AG08395 (cell line): Measurements from ENCODE around the gene RBM3.
A peak's percentile ranks its signal among the peaks of the same experiment; 100 is the strongest.
"Not testable (repeated sequence)": the region's sequence is repeated elsewhere in the genome, so short reads cannot be mapped to it uniquely, and the experiment has no call there.

ENCODE experiments used
- DNase-seq: peaks from one replicate; pipeline ENCODE4 v3.0.0; 2012; ENCODE audit warnings: mixed read lengths, low spot score

The RBM3 gene

DNA sequence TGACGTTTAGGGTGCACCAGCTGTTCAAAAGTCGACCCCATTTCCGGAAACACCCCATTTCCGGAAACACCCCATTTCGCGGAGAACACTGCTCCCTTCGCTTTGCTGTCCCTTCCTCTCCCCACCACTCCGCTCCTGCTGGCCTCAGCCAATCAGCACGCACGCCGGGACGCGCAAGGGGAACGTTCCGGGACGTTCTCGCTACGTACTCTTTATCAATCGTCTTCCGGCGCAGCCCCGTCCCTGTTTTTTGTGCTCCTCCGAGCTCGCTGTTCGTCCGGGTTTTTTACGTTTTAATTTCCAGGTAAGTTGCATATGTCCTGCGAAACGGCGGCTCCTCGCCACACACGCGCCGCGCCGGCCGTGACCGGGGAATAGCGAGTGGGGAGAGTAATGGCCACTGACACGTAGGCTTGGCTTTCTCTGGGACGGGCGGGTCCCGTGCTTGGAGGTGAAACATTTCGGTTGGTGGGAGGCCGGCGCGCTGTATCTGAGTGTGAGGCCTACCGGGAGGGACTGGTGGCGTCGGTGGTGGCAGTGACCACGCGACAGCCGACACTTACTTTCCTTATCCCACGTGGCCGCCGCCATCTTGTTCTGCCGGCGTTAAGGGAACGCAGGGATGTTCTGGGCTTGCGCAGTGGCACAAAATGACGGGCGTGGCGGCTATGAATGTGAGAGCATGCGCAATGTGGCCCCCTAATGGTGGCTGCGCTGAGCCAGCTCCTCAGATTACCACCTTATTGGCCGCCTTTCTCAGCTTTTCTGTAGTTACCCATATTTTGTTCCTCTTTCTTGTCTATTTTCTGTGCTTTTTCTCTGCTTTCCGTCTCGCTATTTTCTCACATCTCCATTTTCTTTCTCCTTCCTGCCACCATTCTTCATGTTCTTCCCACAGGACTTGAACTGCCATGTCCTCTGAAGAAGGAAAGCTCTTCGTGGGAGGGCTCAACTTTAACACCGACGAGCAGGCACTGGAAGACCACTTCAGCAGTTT, at the start of gene RBM3:
TSS of gene RBM3 (plus strand) at position 215 of the 997 bp plus-strand sequence. CDS start at position 912, 697 bp downstream.
- peak; percentile 86 for DNase-seq

DNA sequence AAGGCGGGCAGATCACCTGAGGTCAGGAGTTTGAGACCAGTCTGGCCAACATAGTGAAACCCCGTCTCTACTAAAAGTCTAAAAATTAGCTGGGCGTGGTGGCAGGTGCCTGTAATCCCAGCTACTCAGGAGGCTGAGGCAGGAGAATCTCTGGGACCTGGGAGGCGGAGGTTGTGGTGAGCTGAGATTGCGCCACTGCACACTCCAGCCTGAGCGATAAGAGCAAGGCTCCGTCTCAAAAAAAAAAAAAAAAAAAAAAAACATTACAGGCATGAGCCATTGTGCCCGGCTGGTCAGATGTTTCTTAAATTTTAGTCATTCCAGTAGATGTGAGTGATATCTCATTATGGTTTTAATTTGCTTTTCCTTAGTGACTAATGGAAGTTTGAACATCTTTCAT, 48.4 kb upstream of the RBM3 start:
- DNase-seq, result not testable (repeated sequence)

DNA sequence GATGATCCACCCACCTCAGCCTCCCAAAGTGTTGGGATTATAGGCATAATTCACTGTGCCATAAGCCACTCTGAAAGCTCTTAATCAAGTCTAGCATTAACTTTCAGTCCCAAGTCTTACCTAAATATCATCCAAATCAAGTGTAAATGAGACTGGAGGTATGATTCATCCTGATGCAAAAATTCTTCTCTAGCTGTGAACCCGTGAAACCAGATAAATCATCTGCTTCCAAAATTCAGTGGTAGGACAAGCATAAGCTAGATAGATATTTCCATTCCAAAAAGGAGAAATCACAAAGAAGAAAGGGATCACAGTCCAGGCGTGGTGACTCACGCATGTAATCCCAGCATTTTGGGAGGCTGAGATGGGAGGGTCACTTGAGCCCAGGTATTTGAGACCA, 43.5 kb upstream of the RBM3 start:
- no peak for DNase-seq

DNA sequence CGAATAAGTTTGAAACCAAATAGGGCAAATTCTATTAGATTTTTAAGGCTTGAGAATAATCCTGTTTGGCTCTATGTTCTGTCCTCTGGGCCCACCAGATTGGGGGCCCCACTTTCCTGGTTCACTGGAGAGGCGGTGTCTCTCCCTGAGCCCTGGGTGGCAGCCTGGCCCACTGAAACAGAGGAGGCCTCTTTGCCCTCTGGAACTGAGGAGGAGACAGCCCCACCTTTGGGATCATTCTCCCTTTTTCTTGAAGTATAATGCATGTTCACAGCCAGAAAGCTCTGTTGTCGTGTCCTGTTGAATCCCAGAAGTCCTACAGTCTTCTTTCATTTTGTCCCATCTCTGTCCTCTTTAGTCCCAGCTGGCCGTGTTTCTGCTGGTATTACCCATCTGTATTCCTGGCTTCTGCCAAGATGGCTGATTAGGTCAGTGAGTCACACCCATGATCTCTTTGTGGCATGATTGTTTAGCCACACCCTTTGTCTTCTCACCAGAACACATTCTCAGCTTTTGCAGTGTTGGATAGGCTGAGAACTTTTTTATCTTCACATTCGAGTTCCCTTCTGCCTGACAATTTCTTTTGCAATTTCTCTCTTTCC, 42.8 kb upstream of the RBM3 start:
- DNase-seq, result peak; percentile 62

- DNase-seq, result no peak
These were observed 42.1 kb upstream of the RBM3 start for GRCh38 chrX:48532161-48532560.

GRCh38 chrX:48533165-48533564, 41.1 kb upstream of the RBM3 start:
- DNase-seq, result no peak

- no peak for DNase-seq
These were observed 35.5 kb upstream of the RBM3 start for GRCh38 chrX:48538641-48539344.

GRCh38 chrX:48539345-48540027, 34.8 kb upstream of the RBM3 start, which contains the start of gene TBC1D25:
Gene TBC1D25 (plus strand): TSS chrX:48539714. CDS start chrX:48539798, 84 bp downstream.
- peak; percentile 89 for DNase-seq

GRCh38 chrX:48540028-48540375, 34.3 kb upstream of the RBM3 start:
- DNase-seq, result no peak

DNA sequence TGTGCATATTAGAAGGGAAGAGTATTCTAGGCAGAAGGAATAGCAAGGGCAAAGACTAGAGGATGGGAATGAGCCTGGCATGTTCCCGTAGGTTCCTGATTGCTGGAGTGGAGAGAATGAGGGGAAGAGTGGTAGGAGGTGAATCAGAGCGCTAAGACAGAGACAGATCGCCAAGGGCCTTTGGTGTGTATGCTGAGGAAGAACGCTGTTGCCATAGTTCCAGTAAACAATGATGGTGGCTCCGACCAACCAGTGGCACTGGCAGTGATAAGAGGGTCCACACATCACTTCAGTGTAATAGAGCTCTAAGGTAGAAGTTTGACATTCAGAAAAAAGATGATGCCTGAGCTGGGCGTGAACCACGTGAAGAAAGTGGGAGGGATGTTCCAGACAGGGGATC, 33.8 kb upstream of the RBM3 start:
- no peak for DNase-seq

- DNase-seq, result no peak
These were observed 33.0 kb upstream of the RBM3 start for GRCh38 chrX:48541140-48541814.

DNA sequence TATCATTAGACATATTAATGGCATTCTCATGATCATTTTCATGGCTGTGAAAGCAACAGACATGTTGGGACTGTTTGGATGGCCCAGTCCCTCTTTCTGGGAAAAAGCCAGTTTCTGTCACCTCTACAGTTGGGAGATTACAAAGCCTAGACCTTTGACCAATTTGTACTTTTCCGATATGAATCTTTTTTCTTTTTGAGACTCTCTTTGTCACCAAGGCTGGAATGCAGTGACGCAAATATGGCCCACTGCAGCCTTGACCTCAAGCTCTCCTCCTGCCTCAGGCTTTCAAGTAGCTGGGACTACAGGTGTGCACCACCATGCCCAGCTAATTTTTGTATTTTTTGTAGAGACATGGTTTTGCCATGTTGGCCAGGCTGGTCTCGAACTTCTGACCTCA, 25.4 kb upstream of the RBM3 start:
- DNase-seq, result no peak

DNA sequence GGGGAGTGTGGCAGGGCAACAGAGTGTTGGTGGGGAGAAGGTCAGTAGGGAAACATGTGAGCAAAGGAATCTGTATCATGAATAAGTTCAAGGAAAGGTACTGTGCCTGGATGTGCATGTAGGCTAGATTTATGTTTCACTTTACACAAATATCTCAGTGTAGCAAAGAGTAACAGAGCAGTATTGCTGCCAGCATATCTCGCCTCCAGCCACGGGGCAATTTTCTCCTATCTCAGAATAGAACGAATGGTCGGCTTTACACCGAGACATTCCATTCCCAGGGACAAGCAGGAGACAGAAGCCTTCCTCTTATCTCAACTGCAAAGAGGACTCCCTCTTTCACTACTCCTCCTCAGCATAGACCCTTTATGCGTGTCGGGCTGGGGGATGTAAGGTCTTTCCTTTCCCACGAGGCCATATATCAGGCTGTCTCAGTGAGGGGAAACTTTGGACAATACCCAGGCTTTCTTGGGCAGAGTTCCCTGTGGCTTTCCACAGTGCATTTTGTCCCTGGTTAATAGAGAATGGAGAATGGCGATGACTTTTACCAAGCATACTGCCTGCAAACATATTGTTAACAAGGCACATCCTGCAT, 18.5 kb upstream of the RBM3 start:
- DNase-seq, result not testable (repeated sequence)

GRCh38 chrX:48558271-48558670, 16.0 kb upstream of the RBM3 start:
- DNase-seq, result peak; percentile 77

- DNase-seq, result no peak
These were observed 14.6 kb upstream of the RBM3 start for GRCh38 chrX:48559636-48560035.

DNA sequence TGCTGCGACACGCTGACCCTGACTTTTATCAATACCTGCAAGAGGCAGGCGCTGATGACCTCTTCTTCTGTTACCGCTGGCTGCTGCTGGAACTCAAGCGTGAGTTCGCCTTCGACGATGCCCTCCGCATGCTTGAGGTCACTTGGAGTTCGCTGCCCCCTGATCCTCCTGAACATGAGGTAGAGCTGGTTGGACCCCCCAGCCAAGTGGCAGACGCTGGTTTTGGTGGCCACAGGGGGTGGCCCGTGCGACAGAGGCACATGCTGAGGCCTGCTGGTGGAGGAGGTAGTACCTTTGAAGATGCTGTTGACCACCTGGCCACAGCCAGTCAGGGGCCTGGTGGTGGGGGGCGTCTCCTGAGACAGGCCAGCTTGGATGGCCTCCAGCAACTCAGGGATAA, 14.2 kb upstream of the RBM3 start:
- DNase-seq, result no peak

DNA sequence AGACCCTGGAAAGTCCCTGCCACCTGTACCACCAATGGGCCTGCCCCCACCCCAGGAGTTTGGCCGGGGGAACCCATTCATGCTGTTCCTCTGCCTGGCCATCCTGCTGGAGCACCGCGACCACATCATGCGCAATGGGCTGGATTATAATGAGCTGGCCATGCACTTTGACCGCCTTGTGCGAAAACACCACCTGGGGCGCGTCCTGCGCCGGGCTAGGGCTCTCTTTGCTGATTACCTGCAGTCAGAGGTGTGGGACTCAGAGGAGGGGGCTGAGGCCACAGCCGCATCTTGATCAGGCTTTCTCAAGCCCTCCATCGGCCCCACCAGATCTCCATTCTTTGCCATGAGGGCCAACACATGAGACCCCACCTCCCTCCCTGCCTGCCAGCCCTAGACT, 13.6 kb upstream of the RBM3 start:
- DNase-seq, result no peak

DNA sequence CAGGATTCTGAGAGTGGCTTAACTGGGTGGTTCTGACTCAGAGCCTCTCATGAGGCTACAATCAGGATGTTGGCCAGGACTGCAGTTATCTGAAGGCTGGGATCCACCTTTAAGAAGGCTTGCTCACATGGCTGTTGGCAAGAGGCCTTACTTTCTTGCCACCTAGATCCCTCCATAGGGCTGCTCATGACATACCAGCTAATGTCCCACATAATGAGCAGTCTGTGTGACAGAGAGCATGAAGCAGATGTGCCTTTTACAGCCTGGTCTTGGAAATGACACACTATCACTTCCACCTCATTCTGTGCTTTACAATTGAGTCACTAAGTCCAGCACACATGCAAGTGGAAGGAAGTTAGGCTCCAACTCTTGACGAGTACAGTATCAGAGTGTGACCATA, 4.3 kb upstream of the RBM3 start:
- peak; percentile 24 for DNase-seq

GRCh38 chrX:48573690-48574269, 504 bp upstream of the RBM3 start:
- no peak for DNase-seq

GRCh38 chrX:48575642-48576041, 1.4 kb downstream of the RBM3 start:
- no peak for DNase-seq

GRCh38 chrX:48576108-48576507, 1.8 kb downstream of the RBM3 start:
- no peak for DNase-seq
